Hepatocyte (in vitro differentiated cells): ENCODE data around the gene DYNC1I1. TPM values are rescaled to one million over a fixed set of nuclear protein-coding genes. Genes with fewer than 3 reads are reported as not detected.
"Not testable (repeated sequence)": the region's sequence is repeated elsewhere in the genome, so short reads cannot be mapped to it uniquely, and the experiment has no call there.

Experiments
- DNase-seq: peaks from one replicate; pipeline ENCODE4 v3.0.0-alpha.2; 2016; ENCODE audit warnings: low spot score
- H2AFZ ChIP-seq: fragments of 200-600 bp; sonication (generic); 2 replicates; pipeline ENCODE4 v1.6.0; 2016; ENCODE audit warnings: antibody characterized with exemption, mild to moderate bottlenecking
- H3K27ac ChIP-seq: fragments of 200-600 bp; sonication (generic); 2 replicates; pipeline ENCODE4 v1.5.1; 2016; ENCODE audit warnings: mild to moderate bottlenecking
- H3K27me3 ChIP-seq: fragments of 200-600 bp; sonication (generic); 2 replicates; pipeline ENCODE4 v1.6.1; 2016
- H3K36me3 ChIP-seq: fragments of 200-600 bp; sonication (generic); replicated peaks from 2 replicates; pipeline ENCODE4 v1.5.1; 2016; ENCODE audit warnings: low read depth; ENCODE audit not compliant: insufficient read depth
- H3K4me1 ChIP-seq: fragments of 200-600 bp; sonication (generic); 2 replicates; pipeline ENCODE4 v1.5.1; 2016; ENCODE audit warnings: mild to moderate bottlenecking, moderate library complexity; ENCODE audit not compliant: insufficient read depth
- H3K4me2 ChIP-seq: fragments of 200-600 bp; sonication (generic); 2 replicates; pipeline ENCODE4 v1.6.0; 2016
- H3K4me3 ChIP-seq: fragments of 200-600 bp; sonication (generic); 2 replicates; pipeline ENCODE4 v1.5.1; 2016; ENCODE audit warnings: mild to moderate bottlenecking
- H3K79me2 ChIP-seq: fragments of 200-600 bp; sonication (generic); 2 replicates; pipeline ENCODE4 v1.6.0; 2017; ENCODE audit warnings: mild to moderate bottlenecking
- H3K9me2 ChIP-seq: fragments of 200-600 bp; sonication (generic); replicated peaks from 2 replicates; pipeline ENCODE4 v1.6.0; 2017; ENCODE audit warnings: mild to moderate bottlenecking; ENCODE audit not compliant: insufficient read depth
- H3K9me3 ChIP-seq: fragments of 200-600 bp; sonication (generic); 2 replicates; pipeline ENCODE4 v1.5.1; 2016; ENCODE audit warnings: low read depth, mild to moderate bottlenecking
- H4K20me1 ChIP-seq: fragments of 200-600 bp; sonication (generic); 2 replicates; pipeline ENCODE4 v1.6.0; 2016; ENCODE audit warnings: mild to moderate bottlenecking; ENCODE audit not compliant: insufficient read depth, poor library complexity, severe bottlenecking
- EZH2 ChIP-seq: fragments of 200-600 bp; sonication (generic); IDR thresholded peaks from 2 replicates; pipeline ENCODE4 v1.6.1; 2016; ENCODE audit warnings: antibody characterized with exemption, mild to moderate bottlenecking, borderline replicate concordance
- EZH2phosphoT487 ChIP-seq: fragments of 200-600 bp; sonication (generic); IDR thresholded peaks from one replicate; pipeline ENCODE4 v1.6.1; 2018; ENCODE audit warnings: antibody characterized with exemption, mild to moderate bottlenecking, low read depth, moderate library complexity; ENCODE audit not compliant: unreplicated experiment, severe bottlenecking
- WGBS: methylation state at CpG from one replicate; pipeline ENCODE4 v1.1.6; 2016; ENCODE audit warnings: low lambda C conversion rate; ENCODE audit errors: missing lambda C conversion rate; 5-methylcytosine and 5-hydroxymethylcytosine counted together
- polyA plus RNA-seq: library from polyadenylated mRNA; unstranded; fragments of >200 nt; fragmentation: Nextera tagmentation; extraction: Ambion mirVana; gene quantifications from 2 replicates; pipeline ENCODE4 v1.2.1, GENCODE V29; 2016
- total RNA-seq: library from RNA; depleted of rRNA; stranded (reverse); fragments of >200 nt; gene quantifications from 2 replicates; pipeline ENCODE4 v1.2.3, GENCODE V29; 2014
- TF ChIP-seq, protein P1 (sequence below): fragments of 200-600 bp; sonication (generic); IDR thresholded peaks from 2 replicates; pipeline ENCODE4 v1.5.1; 2016; ENCODE audit warnings: antibody characterized with exemption, mild to moderate bottlenecking; ENCODE audit not compliant: poor library complexity

DYNC1I1 gene
- total and polyA plus RNA-seq, 2 experiments from 2014 or later, result 2.5 to 3.7 TPM

DNA sequence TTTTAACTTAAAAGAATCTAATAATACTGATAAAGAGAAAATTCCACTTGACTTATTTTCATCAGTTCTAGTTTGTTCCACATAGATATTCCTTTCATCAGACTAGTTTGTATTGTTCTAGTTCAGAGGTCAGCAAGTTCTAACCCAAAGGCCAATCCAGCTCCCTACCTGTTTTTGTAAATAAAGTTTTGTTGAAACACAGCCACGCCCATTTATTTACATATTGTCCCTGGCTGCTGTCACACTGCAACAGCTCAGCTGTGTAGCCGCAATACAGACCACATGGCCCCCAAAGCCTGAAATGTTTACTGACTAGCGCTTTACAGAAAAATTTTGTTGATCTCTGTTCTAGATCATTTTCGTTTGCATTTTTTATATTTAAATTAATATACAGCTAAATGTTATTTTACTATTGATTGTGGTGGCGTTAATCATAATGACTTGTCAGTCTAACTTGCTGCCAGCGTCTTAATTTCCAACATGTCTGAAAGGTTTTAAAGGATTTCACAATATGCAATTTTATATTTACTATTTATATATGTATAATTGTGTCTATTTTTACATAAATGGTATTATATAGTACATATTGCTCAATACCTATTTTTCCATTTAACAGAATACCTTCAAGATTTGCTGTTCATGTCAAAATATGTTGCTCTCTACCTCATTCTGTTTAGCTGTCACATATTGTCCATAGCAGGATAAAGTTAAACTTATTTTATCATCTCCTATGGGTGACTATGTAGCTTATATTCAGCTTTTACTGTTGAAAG is 159.3 kb downstream of the DYNC1I1 start:
- no peak for DNase-seq
- Histone ChIP-seq H2AFZ (no peak overlapping the region), H3K36me3 (no peaks in the 10 kb centered on the region), H4K20me1 (no peaks in the 10 kb centered on the region), H3K9me3 (no peaks in the 10 kb centered on the region), H3K4me2 (no peak overlapping the region), H3K4me3 (no peak overlapping the region), H3K27me3 (no peaks in the 10 kb centered on the region), H3K79me2 (no peaks in the 10 kb centered on the region), H3K9me2 (no peaks in the 10 kb centered on the region), H3K27ac (no peak overlapping the region), H3K4me1 (no peaks in the 10 kb centered on the region)
- 81% methylated on average over 6 of the region's 6 CpGs for WGBS
- TF ChIP-seq, protein P1, sequence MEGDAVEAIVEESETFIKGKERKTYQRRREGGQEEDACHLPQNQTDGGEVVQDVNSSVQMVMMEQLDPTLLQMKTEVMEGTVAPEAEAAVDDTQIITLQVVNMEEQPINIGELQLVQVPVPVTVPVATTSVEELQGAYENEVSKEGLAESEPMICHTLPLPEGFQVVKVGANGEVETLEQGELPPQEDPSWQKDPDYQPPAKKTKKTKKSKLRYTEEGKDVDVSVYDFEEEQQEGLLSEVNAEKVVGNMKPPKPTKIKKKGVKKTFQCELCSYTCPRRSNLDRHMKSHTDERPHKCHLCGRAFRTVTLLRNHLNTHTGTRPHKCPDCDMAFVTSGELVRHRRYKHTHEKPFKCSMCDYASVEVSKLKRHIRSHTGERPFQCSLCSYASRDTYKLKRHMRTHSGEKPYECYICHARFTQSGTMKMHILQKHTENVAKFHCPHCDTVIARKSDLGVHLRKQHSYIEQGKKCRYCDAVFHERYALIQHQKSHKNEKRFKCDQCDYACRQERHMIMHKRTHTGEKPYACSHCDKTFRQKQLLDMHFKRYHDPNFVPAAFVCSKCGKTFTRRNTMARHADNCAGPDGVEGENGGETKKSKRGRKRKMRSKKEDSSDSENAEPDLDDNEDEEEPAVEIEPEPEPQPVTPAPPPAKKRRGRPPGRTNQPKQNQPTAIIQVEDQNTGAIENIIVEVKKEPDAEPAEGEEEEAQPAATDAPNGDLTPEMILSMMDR, result no peak
- no peak for TF ChIP-seq EZH2phosphoT487
- TF ChIP-seq EZH2, result no peak

GRCh38 chr7:95933618-95934017 is 161.3 kb downstream of the DYNC1I1 start:
- Histone ChIP-seq H3K4me1 (no peaks in the 10 kb centered on the region), H2AFZ (no peak overlapping the region), H3K36me3 (no peaks in the 10 kb centered on the region), H3K9me2 (no peaks in the 10 kb centered on the region), H3K27me3 (no peaks in the 10 kb centered on the region), H3K4me2 (no peak overlapping the region), H3K4me3 (no peak overlapping the region), H3K9me3 (no peaks in the 10 kb centered on the region), H4K20me1 (no peaks in the 10 kb centered on the region), H3K27ac (no peak overlapping the region), H3K79me2 (no peaks in the 10 kb centered on the region)
- 80% methylated on average over 4 of the region's 4 CpGs for WGBS
- DNase-seq, result no peak
- TF ChIP-seq EZH2 (no peak), EZH2phosphoT487 (no peak)
- TF ChIP-seq, protein P1, result no peak

DNA sequence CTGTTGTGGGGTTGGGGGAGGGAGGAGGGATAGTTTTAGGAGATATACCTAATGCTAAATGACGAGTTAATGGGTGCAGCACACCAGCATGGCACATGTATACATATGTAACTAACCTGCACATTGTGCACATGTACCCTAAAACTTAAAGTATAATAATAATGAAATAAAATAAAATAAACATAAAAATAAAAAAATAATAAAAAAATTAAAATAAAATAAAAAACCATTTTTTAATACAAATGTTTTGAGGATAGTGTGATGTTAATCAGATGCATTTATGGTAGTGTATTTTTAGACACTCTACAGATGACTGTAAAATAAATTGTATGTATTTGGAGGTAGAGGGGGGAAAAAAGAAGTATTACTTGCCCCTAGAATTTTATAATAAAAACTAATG is 172.5 kb downstream of the DYNC1I1 start:
- not testable (repeated sequence) for H3K4me2 ChIP-seq, DNase-seq, H3K27ac ChIP-seq, H3K4me1 ChIP-seq, H3K79me2 ChIP-seq, H3K9me2 ChIP-seq, H2AFZ ChIP-seq, H3K4me3 ChIP-seq, H3K9me3 ChIP-seq, H3K36me3 ChIP-seq, H3K27me3 ChIP-seq, H4K20me1 ChIP-seq
- 75% methylated on average over 1 of the region's 1 CpG for WGBS

GRCh38 chr7:95950698-95951097 is 178.3 kb downstream of the DYNC1I1 start:
- Histone ChIP-seq H3K4me2 (no peak overlapping the region), H3K36me3 (no peaks in the 10 kb centered on the region), H3K4me3 (no peak overlapping the region), H3K9me3 (no peaks in the 10 kb centered on the region), H3K9me2 (no peaks in the 10 kb centered on the region), H3K4me1 (peaks cover 7% of the 10 kb centered on the region), H3K27me3 (no peaks in the 10 kb centered on the region), H3K79me2 (no peaks in the 10 kb centered on the region), H4K20me1 (no peaks in the 10 kb centered on the region), H2AFZ (no peak overlapping the region), H3K27ac (no peak overlapping the region)
- no peak for DNase-seq
- 100% methylated on average over 1 of the region's 1 CpG for WGBS
- TF ChIP-seq EZH2phosphoT487 (no peak), EZH2 (no peak)
- TF ChIP-seq, protein P1, result no peak
